Upper lobe of right lung (tissue), 1 donor: Measurements from ENCODE around the gene PIP4K2A. TPM values are rescaled to one million over a fixed set of nuclear protein-coding genes. Genes with fewer than 3 reads are reported as not detected.
A peak's percentile ranks its signal among the peaks of the same experiment; 100 is the strongest.

Experiments
- ATAC-seq: fragments of 200-7000 bp; cut with Tn5 transposase; one replicate; pipeline ENCODE4 v1.9.1; 2020; ENCODE audit warnings: mild to moderate bottlenecking, moderate library complexity
- DNase-seq: peaks from one replicate; pipeline ENCODE4 v3.0.0-alpha.2; 2020
- H3K27ac ChIP-seq: fragments of 200-600 bp; one replicate; pipeline ENCODE4 v1.8.0; 2022
- H3K27me3 ChIP-seq: fragments of 200-600 bp; one replicate; pipeline ENCODE4 v1.8.0; 2022; ENCODE audit warnings: mild to moderate bottlenecking
- H3K36me3 ChIP-seq: fragments of 200-600 bp; one replicate; pipeline ENCODE4 v1.8.0; 2022
- H3K4me1 ChIP-seq: fragments of 200-600 bp; one replicate; pipeline ENCODE4 v1.8.0; 2022
- H3K4me3 ChIP-seq: fragments of 200-600 bp; one replicate; pipeline ENCODE4 v1.8.0; 2022; ENCODE audit warnings: mild to moderate bottlenecking
- H3K9me3 ChIP-seq: fragments of 200-600 bp; one replicate; pipeline ENCODE4 v1.8.0; 2022
- CTCF ChIP-seq: fragments of 200-600 bp; IDR thresholded peaks from one replicate; pipeline ENCODE4 v1.8.0; 2022; ENCODE audit warnings: antibody characterized with exemption
- intact Hi-C: fragments of 100-400 bp; cut with DNase I; formaldehyde crosslinking; loops from one replicate; pipeline ENCODE4 v1.11.0; 2022
- total RNA-seq: library from RNA; stranded (reverse); fragmentation: NEBNext Ultra II Directional; extraction: Animal tissue kit (Norgen Biotek cat#: 25700); gene quantifications from one replicate; pipeline ENCODE4 v1.2.1, GENCODE V29; 2021
- donor health status: DM: no; HTN: yes; CAD: no; lungs with severe emphysema.

Gene PIP4K2A
- total RNA-seq, 1 donor from 2014 or later = 61.2 TPM

GRCh38 chr10:22626784-22627183, 87.6 kb downstream of the PIP4K2A start:
- TF ChIP-seq CTCF = no peak
- H3K4me3 ChIP-seq = no peak overlapping the region
- no peaks in the 10 kb centered on the region for H3K27me3 ChIP-seq
- DNase-seq (no peak), ATAC-seq (no peak)
- H3K36me3 ChIP-seq = no peaks in the 10 kb centered on the region
- intact Hi-C loops = no loop called here
- H3K9me3 ChIP-seq = no peaks in the 10 kb centered on the region
- H3K4me1 ChIP-seq = peaks cover 59% of the 10 kb centered on the region
- H3K27ac ChIP-seq = no peak overlapping the region

- no peak for TF ChIP-seq CTCF
- H3K36me3 ChIP-seq = no peaks in the 10 kb centered on the region
- H3K27me3 ChIP-seq = no peaks in the 10 kb centered on the region
- H3K27ac ChIP-seq = no peak overlapping the region
- H3K4me3 ChIP-seq = no peak overlapping the region
- intact Hi-C loops = no loop called here
- H3K4me1 ChIP-seq = peaks cover 61% of the 10 kb centered on the region
- H3K9me3 ChIP-seq = no peaks in the 10 kb centered on the region
- ATAC-seq (no peak), DNase-seq (no peak)
Observed at GRCh38 chr10:22625516-22626290, 88.7 kb downstream of the PIP4K2A start.

GRCh38 chr10:22624287-22624738, 90.1 kb downstream of the PIP4K2A start:
- H3K9me3 ChIP-seq = no peaks in the 10 kb centered on the region
- peaks cover 61% of the 10 kb centered on the region for H3K4me1 ChIP-seq
- no peak overlapping the region for H3K27ac ChIP-seq
- H3K27me3 ChIP-seq = no peaks in the 10 kb centered on the region
- DNase-seq (no peak), ATAC-seq (peak; percentile 57)
- no peak for TF ChIP-seq CTCF
- H3K36me3 ChIP-seq = no peaks in the 10 kb centered on the region
- intact Hi-C loops = no loop called here
- H3K4me3 ChIP-seq = no peak overlapping the region

GRCh38 chr10:22623633-22624253, 90.6 kb downstream of the PIP4K2A start:
- DNase-seq (no peak), ATAC-seq (peak; percentile 38)
- Histone ChIP-seq H3K4me3 (no peak overlapping the region), H3K9me3 (no peaks in the 10 kb centered on the region), H3K4me1 (peaks cover 65% of the 10 kb centered on the region), H3K36me3 (no peaks in the 10 kb centered on the region), H3K27ac (no peak overlapping the region), H3K27me3 (no peaks in the 10 kb centered on the region)
- TF ChIP-seq CTCF = no peak
- intact Hi-C loops = no loop called here

- Histone ChIP-seq H3K27me3 (no peaks in the 10 kb centered on the region), H3K4me1 (peaks cover 79% of the 10 kb centered on the region), H3K36me3 (no peaks in the 10 kb centered on the region), H3K27ac (no peak overlapping the region), H3K4me3 (no peak overlapping the region), H3K9me3 (no peaks in the 10 kb centered on the region)
- intact Hi-C loops = no loop called here
- no peak for TF ChIP-seq CTCF
- ATAC-seq (no peak), DNase-seq (no peak)
Observed at GRCh38 chr10:22622242-22622806, 92.1 kb downstream of the PIP4K2A start.
